Measurements from ENCODE around the gene CCNYL1.
"Not testable (repeated sequence)": the region's sequence is repeated elsewhere in the genome, so short reads cannot be mapped to it uniquely, and the experiment has no call there.

Gene CCNYL1

GRCh38 chr2:207743514-207743913 lies 32.1 kb downstream of the CCNYL1 start:
- DNase-seq: no peak

GRCh38 chr2:207744050-207744449 lies 32.6 kb downstream of the CCNYL1 start:
- no peak for DNase-seq

- DNase-seq: no peak
Observed at GRCh38 chr2:207744451-207744850, 33.0 kb downstream of the CCNYL1 start.

- peak; percentile 39 to 54 for DNase-seq
Observed at GRCh38 chr2:207746131-207746530, 34.7 kb downstream of the CCNYL1 start.

GRCh38 chr2:207747653-207748560 lies 36.5 kb downstream of the CCNYL1 start:
- DNase-seq: no peak

- no peak for DNase-seq
Observed at GRCh38 chr2:207748993-207749392, 37.6 kb downstream of the CCNYL1 start.

GRCh38 chr2:207749873-207750272 lies 38.4 kb downstream of the CCNYL1 start:
- no peak for DNase-seq

GRCh38 chr2:207750345-207750744 lies 38.9 kb downstream of the CCNYL1 start:
- DNase-seq: peak; percentile 35 to 58

GRCh38 chr2:207750876-207751275 lies 39.4 kb downstream of the CCNYL1 start:
- no peak for DNase-seq

GRCh38 chr2:207753688-207754087 lies 42.2 kb downstream of the CCNYL1 start:
- DNase-seq: not testable (repeated sequence)

- no peak for DNase-seq
Observed at GRCh38 chr2:207754498-207755383, 43.3 kb downstream of the CCNYL1 start.

- no peak for DNase-seq
Observed at GRCh38 chr2:207758025-207758424, 46.6 kb downstream of the CCNYL1 start.

- no peak for DNase-seq
Observed at GRCh38 chr2:207759890-207760289, 48.5 kb downstream of the CCNYL1 start.

- DNase-seq: no peak
Observed at GRCh38 chr2:207760453-207760852, 49.0 kb downstream of the CCNYL1 start.

GRCh38 chr2:207761426-207761825 lies 50.0 kb downstream of the CCNYL1 start:
- not testable (repeated sequence) for DNase-seq

GRCh38 chr2:207762146-207762545 lies 50.7 kb downstream of the CCNYL1 start:
- DNase-seq: no peak

GRCh38 chr2:207763303-207763917 lies 52.0 kb downstream of the CCNYL1 start:
- no peak for DNase-seq

- DNase-seq: no peak
Observed at GRCh38 chr2:207764096-207764630, 52.7 kb downstream of the CCNYL1 start.

- DNase-seq: no peak
Observed at GRCh38 chr2:207765547-207765946, 54.1 kb downstream of the CCNYL1 start.

- no peak for DNase-seq
Observed at GRCh38 chr2:207766041-207766551, 54.7 kb downstream of the CCNYL1 start.

GRCh38 chr2:207766697-207767460 lies 55.4 kb downstream of the CCNYL1 start:
- DNase-seq: no peak
